ENCODE data around the gene MACO1. TPM values are rescaled to one million over a fixed set of nuclear protein-coding genes. Genes with fewer than 3 reads are reported as not detected.
"Not testable (repeated sequence)": the region's sequence is repeated elsewhere in the genome, so short reads cannot be mapped to it uniquely, and the experiment has no call there.

The MACO1 gene
- total RNA-seq, 3 donors from 2014 or later: 14.4 to 17.9 (median 16.4) TPM

DNA sequence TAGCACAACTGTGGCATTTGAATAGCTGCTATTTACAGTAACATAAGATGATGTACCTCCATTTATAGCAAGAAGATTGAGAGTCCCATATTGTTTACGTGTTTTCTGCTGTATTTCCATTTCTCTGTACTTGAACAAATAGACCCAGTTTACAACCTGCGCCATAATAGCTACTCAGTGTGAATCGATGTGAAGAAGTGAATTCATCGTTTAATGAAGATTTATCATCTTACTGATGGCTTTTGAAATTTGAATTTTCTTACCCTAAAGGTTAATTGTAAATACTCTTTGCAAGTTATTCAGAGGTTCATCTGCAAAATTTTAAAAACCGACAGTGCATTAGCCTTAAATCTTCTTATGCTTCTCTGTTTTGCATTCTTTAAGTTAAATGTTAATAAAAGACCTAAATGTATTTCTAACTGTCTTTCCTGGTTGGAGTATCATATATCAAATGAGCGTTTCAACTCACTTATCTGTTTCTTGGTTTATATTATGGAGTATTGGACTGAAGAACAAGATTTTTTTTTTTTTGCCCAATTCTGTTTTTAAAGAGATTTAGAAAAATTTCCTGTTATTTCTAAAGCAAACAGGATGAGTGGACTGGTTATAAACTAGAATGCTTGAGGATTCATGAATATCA, 2.2 kb downstream of the MACO1 start:
- DNase-seq: no peak
- no peaks in the 10 kb centered on the region for H3K9me3 Mint-ChIP-seq

DNA sequence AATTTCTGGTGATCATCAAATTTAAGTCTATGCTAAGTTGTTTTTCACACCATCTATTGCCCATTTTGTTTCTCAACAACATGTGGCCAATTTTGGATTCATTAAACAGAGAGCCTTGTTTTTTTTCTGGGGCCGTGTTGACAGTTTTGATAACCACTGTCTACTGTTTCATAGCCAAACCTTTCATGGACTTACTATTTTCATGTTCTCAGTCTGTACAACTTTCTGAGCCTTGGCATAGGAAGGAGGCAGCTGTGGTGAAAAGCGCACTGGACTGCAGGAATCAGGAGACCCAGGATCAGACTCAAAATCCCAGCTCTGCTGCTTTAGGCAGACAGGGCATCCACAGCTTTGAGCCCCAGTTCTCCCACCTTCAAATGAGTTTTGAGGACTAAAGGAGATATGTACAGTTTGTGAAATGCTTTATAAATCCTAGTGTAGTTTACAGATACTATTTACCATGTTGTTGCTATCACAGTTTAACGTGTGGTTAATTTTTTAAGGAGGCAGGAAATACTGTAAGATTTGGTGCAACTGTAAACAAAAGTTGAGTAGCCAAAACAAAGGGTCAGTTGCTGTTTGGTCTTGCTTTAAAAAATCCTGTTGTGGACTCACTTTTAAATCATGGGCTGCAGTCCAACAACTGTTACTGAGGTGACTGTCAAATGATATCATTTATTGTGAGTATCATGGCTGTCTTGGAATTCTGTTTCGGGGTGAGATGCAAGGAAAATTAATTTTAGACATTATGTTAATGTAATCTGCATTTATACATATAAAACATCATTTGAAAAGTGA, 2.9 kb downstream of the MACO1 start:
- Mint-ChIP-seq H3K36me3 (ENCODE audit: insufficient read depth) (peaks cover 3% of the 10 kb centered on the region), H3K27me3 (ENCODE audit: low read depth) (no peaks in the 10 kb centered on the region), H3K4me1 (ENCODE audit: low read depth) (peaks cover 64% of the 10 kb centered on the region), H3K9me3 (no peaks in the 10 kb centered on the region), H3K4me3 (peak overlapping the region; percentile 3)
- no peak for DNase-seq
- no peak for ATAC-seq

More for the DNA sequence above, 2.2 kb downstream of the MACO1 start:
- H3K27me3 Mint-ChIP-seq (ENCODE audit: low read depth): no peaks in the 10 kb centered on the region
- peaks cover 62% of the 10 kb centered on the region for H3K4me1 Mint-ChIP-seq (ENCODE audit: low read depth)
- peaks cover 1% of the 10 kb centered on the region for H3K36me3 Mint-ChIP-seq (ENCODE audit: insufficient read depth)
- no peak for ATAC-seq
- H3K4me3 Mint-ChIP-seq: peak overlapping the region; percentile 86

DNA sequence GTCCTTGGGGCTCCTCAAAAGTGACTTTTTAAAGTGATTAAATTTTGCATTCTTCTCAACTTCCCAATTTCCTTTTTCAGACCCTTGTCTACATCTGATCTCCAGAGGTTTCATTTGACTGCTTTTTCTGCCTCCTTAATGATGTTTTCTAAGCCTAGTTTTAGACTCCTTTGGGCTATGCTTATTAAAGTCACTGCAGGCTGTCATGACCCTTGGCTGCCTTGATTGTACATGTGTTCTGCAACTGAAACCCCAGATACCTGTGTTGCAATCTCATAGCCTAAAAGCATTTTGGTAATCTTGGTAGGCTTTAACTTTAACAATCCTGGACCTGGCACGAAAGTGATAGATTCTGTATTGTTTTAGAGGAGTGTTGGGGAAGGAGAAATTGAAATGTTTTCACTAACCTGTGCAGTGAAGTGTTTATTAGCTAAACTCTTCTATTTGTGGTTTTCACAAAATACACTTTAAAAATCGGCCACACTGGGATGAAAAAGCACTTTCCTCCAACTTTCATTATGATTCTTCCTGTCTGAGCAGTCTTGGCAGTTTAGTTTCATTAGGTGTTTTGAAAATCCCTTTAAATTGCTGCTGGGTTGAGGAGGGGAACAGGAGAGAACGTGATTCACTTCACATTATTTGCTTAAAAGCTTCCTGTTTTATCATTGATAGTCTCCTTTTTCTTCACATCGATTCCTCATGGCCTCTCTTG, 4.9 kb downstream of the MACO1 start:
- H3K9me3 Mint-ChIP-seq: no peaks in the 10 kb centered on the region
- H3K36me3 Mint-ChIP-seq (ENCODE audit: insufficient read depth): peaks cover 3% of the 10 kb centered on the region
- peaks cover 59% of the 10 kb centered on the region for H3K4me1 Mint-ChIP-seq (ENCODE audit: low read depth)
- no peak for ATAC-seq
- no peak for DNase-seq
- peak overlapping the region; percentile 31 for H3K4me3 Mint-ChIP-seq
- no peaks in the 10 kb centered on the region for H3K27me3 Mint-ChIP-seq (ENCODE audit: low read depth)

DNA sequence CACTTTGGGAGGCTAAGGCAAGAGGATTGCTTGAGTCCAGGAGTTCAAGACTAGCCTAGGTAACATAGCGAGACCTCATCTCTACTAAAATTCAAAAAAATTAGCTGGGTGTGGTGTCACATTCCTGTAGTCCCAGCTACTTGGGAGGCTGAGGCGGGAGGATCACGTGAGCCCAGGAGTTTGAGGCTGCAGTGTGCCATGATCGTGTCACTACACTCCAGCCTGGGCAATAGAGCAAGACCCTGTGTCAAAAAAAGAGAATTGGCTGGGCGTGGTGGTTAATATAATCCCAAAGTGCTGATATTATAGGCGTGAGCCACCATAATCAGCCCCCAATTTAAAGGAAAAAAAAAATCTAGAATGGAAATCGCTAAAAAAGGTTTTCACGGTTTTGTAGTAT, 7.0 kb downstream of the MACO1 start:
- no peak for ATAC-seq
- H3K36me3 Mint-ChIP-seq (ENCODE audit: insufficient read depth): peaks cover 7% of the 10 kb centered on the region
- H3K27me3 Mint-ChIP-seq (ENCODE audit: low read depth): no peaks in the 10 kb centered on the region
- peaks cover 61% of the 10 kb centered on the region for H3K4me1 Mint-ChIP-seq (ENCODE audit: low read depth)
- no peak overlapping the region for H3K4me3 Mint-ChIP-seq
- H3K9me3 Mint-ChIP-seq: no peaks in the 10 kb centered on the region
- no peak for DNase-seq

DNA sequence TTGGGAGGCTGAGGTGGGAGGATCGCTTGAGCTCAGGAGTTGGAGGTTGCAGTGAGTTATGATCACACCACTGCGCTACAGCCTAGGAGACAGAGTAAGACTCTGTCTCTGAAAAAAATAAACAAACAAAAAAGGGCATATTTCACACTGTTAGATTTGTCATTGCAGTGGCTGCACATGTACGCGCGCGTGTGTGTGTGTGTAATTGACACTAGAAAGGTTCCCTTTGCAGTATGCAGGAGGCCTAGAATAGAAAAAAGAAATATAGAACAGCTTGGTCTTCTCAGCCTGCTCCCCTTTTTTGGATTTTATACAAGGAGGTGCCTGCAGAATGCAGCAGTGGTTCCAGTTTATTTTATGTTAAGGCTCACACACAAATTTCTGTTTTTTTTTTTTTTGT, 8.6 kb downstream of the MACO1 start:
- Mint-ChIP-seq H3K4me1 (ENCODE audit: low read depth) (peaks cover 54% of the 10 kb centered on the region), H3K4me3 (no peak overlapping the region), H3K27me3 (ENCODE audit: low read depth) (no peaks in the 10 kb centered on the region), H3K9me3 (no peaks in the 10 kb centered on the region), H3K36me3 (ENCODE audit: insufficient read depth) (peaks cover 7% of the 10 kb centered on the region)
- DNase-seq: no peak
- ATAC-seq: no peak

DNA sequence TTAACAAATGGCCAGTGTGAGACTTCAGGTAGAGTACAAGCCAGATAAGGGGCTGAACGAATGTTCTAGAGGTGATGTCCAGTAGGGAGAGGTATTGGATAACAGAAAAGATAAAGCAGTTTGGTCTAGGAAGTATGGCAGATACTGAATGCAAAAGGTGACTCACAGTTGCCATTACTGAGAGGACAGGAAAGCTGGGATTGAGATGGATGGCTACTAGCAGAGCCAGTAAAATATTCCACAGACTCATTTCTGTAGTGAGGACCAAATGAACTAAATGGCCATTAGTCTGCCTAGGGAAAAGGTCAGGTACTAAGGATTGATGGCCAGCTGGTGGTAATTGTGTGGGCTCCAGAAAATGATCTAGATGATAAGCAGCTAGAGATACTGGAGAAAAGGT, 11.5 kb downstream of the MACO1 start:
- Mint-ChIP-seq H3K4me3 (no peak overlapping the region), H3K36me3 (ENCODE audit: insufficient read depth) (peaks cover 8% of the 10 kb centered on the region), H3K4me1 (ENCODE audit: low read depth) (peaks cover 33% of the 10 kb centered on the region), H3K27me3 (ENCODE audit: low read depth) (no peaks in the 10 kb centered on the region), H3K9me3 (no peaks in the 10 kb centered on the region)
- ATAC-seq (no peak), DNase-seq (no peak)

DNA sequence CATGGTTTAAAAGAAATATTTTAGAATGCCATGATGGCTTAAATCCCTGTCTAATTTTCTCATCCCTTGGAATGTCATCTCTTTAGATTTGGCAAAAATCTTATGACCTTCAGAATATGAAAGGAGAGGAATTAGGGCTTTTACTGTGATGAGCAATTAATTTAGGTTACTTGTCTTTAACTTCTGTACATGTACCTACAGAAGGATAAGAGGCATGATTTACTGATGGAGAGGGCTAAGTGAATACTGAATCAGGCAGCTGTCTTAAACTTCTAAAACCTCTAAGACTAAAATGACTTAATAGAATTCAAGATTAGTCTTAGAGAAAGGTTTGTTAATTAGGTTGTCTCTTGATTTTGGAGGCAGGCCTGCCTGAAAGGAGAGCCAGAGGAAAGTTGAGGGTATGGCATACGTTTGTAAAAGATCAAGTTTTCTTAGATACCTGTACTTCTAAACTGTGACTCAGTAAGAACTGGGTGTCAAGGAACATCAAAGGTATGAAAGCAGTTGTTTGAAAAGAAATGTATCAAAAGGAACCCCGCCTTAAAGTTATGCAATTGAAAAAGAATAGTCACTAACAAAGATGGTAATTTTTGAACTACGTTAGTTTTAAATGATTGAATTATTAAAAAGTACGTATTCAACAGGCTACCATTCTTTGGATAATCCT, 12.5 kb downstream of the MACO1 start:
- Mint-ChIP-seq H3K9me3 (no peaks in the 10 kb centered on the region), H3K36me3 (ENCODE audit: insufficient read depth) (peaks cover 5% of the 10 kb centered on the region), H3K4me3 (no peak overlapping the region), H3K27me3 (ENCODE audit: low read depth) (no peaks in the 10 kb centered on the region), H3K4me1 (ENCODE audit: low read depth) (peaks cover 31% of the 10 kb centered on the region)
- DNase-seq (no peak), ATAC-seq (peak; percentile 40 to 54)

DNA sequence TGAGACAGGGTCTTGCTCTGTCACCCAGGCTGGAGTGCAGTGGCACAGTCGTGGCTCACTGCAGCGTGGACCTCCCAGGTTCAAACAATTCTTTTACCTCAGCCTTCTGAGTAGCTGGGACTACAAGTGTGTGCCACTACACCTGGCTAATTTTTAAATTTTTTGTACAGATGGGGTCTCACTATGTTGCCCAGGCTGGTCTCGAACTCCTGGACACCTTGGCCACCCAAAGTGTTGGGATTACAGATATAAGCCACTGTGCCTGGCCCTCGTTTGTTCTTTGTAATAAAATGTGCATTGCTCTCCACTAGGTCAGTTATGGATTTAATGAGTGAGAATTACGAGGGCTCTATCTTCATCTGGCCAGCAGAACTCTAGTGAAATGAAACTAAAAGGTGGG, 13.9 kb downstream of the MACO1 start:
- H3K4me1 Mint-ChIP-seq (ENCODE audit: low read depth): peaks cover 31% of the 10 kb centered on the region
- ATAC-seq; H3K4me3 Mint-ChIP-seq; H3K9me3 Mint-ChIP-seq; DNase-seq; H3K27me3 Mint-ChIP-seq (ENCODE audit: low read depth); H3K36me3 Mint-ChIP-seq (ENCODE audit: insufficient read depth): not testable (repeated sequence)

DNA sequence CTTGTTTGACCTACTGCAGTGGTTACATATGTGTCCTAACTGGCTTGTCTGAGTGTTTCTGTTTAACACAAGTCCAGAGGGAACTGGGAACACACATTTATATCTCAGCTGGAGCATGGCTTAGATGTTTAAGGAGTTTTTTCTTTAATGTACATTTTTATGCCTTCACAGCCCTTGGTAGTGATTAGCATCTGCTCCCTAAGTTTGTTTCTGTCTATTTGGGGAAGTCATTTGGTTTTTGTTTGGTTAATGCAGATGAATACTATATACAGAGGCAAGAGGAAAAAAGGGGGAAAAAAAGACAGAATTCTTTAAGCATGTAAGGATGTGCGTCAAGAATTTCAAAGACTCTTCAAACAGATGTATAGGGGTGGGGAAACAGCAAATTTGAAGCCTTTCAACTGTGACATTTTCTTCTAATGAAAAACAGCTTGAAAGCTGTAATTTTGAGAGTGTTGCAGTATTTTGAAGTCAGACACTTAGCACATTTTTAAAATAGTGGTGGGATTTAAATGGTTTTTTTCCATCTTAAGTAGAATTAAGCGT, 15.4 kb downstream of the MACO1 start:
- H3K27me3 Mint-ChIP-seq (ENCODE audit: low read depth): no peaks in the 10 kb centered on the region
- H3K4me3 Mint-ChIP-seq: no peak overlapping the region
- ATAC-seq (no peak), DNase-seq (no peak)
- H3K36me3 Mint-ChIP-seq (ENCODE audit: insufficient read depth): peaks cover 8% of the 10 kb centered on the region
- no peaks in the 10 kb centered on the region for H3K9me3 Mint-ChIP-seq
- H3K4me1 Mint-ChIP-seq (ENCODE audit: low read depth): peaks cover 29% of the 10 kb centered on the region

DNA sequence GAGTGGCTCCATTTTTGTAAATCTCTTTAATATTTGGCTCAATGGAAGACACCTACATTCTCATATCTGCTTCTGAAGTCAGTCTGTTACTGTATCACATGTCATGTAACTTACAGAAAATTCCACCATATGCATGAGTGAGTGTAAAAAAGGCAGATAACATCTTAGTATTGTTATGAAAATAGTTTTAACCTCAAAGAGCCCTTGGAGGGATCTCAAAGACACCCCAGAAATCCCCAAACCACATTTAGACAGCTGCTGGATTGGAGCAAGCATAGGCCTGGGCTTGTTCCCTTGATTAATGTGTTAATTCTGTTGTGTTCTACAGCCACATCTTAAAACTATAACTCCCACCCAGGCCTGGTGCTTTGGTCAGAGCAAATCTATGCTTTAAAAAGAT, 16.9 kb downstream of the MACO1 start:
- ATAC-seq (peak; percentile 58 to 78), DNase-seq (no peak)
- Mint-ChIP-seq H3K4me3 (no peak overlapping the region), H3K36me3 (ENCODE audit: insufficient read depth) (peaks cover 8% of the 10 kb centered on the region), H3K9me3 (no peaks in the 10 kb centered on the region), H3K27me3 (ENCODE audit: low read depth) (no peaks in the 10 kb centered on the region), H3K4me1 (ENCODE audit: low read depth) (peaks cover 21% of the 10 kb centered on the region)

DNA sequence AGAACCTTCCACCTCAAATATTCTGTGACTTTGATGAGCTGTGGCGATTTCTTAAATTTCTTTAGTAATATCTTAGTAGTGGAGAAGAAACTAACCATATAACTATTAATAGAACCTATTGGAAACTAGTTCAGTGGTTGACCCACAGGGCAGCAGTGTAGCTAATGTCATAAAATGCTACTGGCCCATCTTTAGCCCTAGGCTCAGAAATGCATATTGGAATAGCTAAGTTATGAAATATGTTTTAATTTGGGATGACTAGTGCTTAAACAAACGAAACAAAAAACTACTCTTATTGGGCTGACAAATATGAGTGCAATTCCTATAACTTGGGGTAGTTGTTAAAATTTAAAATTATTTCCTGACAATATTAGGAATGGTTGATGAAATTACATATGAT, 20.2 kb downstream of the MACO1 start:
- ATAC-seq: no peak
- H3K27me3 Mint-ChIP-seq (ENCODE audit: low read depth): no peaks in the 10 kb centered on the region
- no peaks in the 10 kb centered on the region for H3K9me3 Mint-ChIP-seq

DNA sequence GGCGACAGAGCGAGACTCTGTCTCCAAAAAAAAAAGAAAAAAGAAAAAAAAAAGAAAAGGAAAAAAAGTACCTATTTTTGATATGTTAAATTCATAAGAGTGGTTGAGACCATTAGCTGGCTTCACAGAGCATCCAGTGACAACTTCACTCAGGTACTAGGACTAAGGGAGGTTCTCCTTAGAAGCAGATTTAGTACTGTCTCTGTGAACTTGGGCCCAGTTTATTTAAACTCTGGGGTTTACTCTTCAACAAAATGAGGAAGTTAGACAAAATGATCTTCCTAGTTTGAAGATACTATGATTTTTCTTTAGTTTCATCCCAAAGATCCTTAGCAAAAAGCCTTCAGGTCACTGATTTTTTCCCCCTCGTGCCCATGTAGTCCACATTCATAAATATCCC, 21.2 kb downstream of the MACO1 start:
- Mint-ChIP-seq H3K27me3 (ENCODE audit: low read depth) (no peaks in the 10 kb centered on the region), H3K36me3 (ENCODE audit: insufficient read depth) (peaks cover 23% of the 10 kb centered on the region), H3K9me3 (no peaks in the 10 kb centered on the region), H3K4me3 (no peak overlapping the region), H3K4me1 (ENCODE audit: low read depth) (peaks cover 6% of the 10 kb centered on the region)
- DNase-seq (no peak), ATAC-seq (no peak)

More for the DNA sequence above, 20.2 kb downstream of the MACO1 start:
- Mint-ChIP-seq H3K4me1 (ENCODE audit: low read depth) (peaks cover 10% of the 10 kb centered on the region), H3K36me3 (ENCODE audit: insufficient read depth) (peaks cover 17% of the 10 kb centered on the region), H3K4me3 (no peak overlapping the region)
- no peak for DNase-seq

DNA sequence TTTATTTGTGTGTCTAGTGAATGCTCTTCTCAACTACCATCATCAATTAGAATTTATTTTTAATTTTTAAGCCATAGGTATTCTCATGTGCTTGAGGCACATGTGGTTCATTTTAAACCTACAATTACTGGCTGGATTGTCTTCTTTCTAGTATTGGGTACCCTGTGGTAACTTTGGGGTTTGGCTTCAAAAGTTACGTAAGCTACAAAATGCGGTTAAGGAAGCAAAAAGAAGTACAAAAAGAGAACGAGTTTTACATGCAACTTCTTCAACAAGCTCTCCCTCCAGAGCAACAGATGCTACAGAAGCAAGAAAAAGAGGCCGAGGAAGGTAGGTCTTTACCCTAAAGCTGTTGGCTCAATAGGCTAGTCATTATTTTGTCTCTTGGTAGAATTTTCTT, 25.8 kb downstream of the MACO1 start:
- peaks cover 2% of the 10 kb centered on the region for H3K4me1 Mint-ChIP-seq (ENCODE audit: low read depth)
- H3K36me3 Mint-ChIP-seq (ENCODE audit: insufficient read depth): peaks cover 42% of the 10 kb centered on the region
- no peak overlapping the region for H3K4me3 Mint-ChIP-seq
- no peak for ATAC-seq
- H3K9me3 Mint-ChIP-seq: no peaks in the 10 kb centered on the region
- DNase-seq: no peak
- no peaks in the 10 kb centered on the region for H3K27me3 Mint-ChIP-seq (ENCODE audit: low read depth)

Measured in activated T-cell treated with anti-CD3 and anti-CD28 coated beads, Interleukin-2, amount 50 U/mL, for 4 hours (primary cell).